ENCODE measurements around the gene ATP6V1G1. TPM values are rescaled to one million over a fixed set of nuclear protein-coding genes. Genes with fewer than 3 reads are reported as not detected.
"Not testable (repeated sequence)": the region's sequence is repeated elsewhere in the genome, so short reads cannot be mapped to it uniquely, and the experiment has no call there.

Gene ATP6V1G1
- total RNA-seq, 1 donor from 2014 or later = 181 TPM

- no peak overlapping the region for H3K4me3 ChIP-seq (ENCODE audit: low read depth, low read length)
- no peak for TF ChIP-seq CTCF (conservative IDR thresholded peaks at IDR 0.05; ENCODE audit: low read depth, low read length)
- no peak for DNase-seq (ENCODE audit: low read depth)
Measured at GRCh38 chr9:114560956-114561355, 26.6 kb upstream of the ATP6V1G1 start.

GRCh38 chr9:114561771-114562170 is 25.8 kb upstream of the ATP6V1G1 start:
- no peak for DNase-seq (ENCODE audit: low read depth)
- TF ChIP-seq CTCF (conservative IDR thresholded peaks at IDR 0.05; ENCODE audit: low read depth, low read length) = no peak
- no peak overlapping the region for H3K4me3 ChIP-seq (ENCODE audit: low read depth, low read length)

- no peak for DNase-seq (ENCODE audit: low read depth)
- TF ChIP-seq CTCF (conservative IDR thresholded peaks at IDR 0.05; ENCODE audit: low read depth, low read length) = no peak
- H3K4me3 ChIP-seq (ENCODE audit: low read depth, low read length) = no peak overlapping the region
Measured at GRCh38 chr9:114565204-114565603, 22.4 kb upstream of the ATP6V1G1 start.

GRCh38 chr9:114570742-114571141 is 16.8 kb upstream of the ATP6V1G1 start:
- no peak overlapping the region for H3K4me3 ChIP-seq (ENCODE audit: low read depth, low read length)
- DNase-seq (ENCODE audit: low read depth) = no peak
- no peak for TF ChIP-seq CTCF (conservative IDR thresholded peaks at IDR 0.05; ENCODE audit: low read depth, low read length)

GRCh38 chr9:114571391-114571790 is 16.2 kb upstream of the ATP6V1G1 start:
- DNase-seq (ENCODE audit: low read depth) = no peak
- no peak for TF ChIP-seq CTCF (conservative IDR thresholded peaks at IDR 0.05; ENCODE audit: low read depth, low read length)
- no peak overlapping the region for H3K4me3 ChIP-seq (ENCODE audit: low read depth, low read length)

GRCh38 chr9:114572199-114572598 is 15.4 kb upstream of the ATP6V1G1 start:
- H3K4me3 ChIP-seq (ENCODE audit: low read depth, low read length) = no peak overlapping the region
- TF ChIP-seq CTCF (conservative IDR thresholded peaks at IDR 0.05; ENCODE audit: low read depth, low read length) = no peak
- DNase-seq (ENCODE audit: low read depth) = no peak

GRCh38 chr9:114574438-114574837 is 13.1 kb upstream of the ATP6V1G1 start:
- DNase-seq (ENCODE audit: low read depth) = no peak
- H3K4me3 ChIP-seq (ENCODE audit: low read depth, low read length) = no peak overlapping the region
- TF ChIP-seq CTCF (conservative IDR thresholded peaks at IDR 0.05; ENCODE audit: low read depth, low read length) = no peak

- H3K4me3 ChIP-seq (ENCODE audit: low read depth, low read length); DNase-seq (ENCODE audit: low read depth): not testable (repeated sequence)
Measured at GRCh38 chr9:114576779-114577178, 10.8 kb upstream of the ATP6V1G1 start.

GRCh38 chr9:114578134-114578533 is 9.4 kb upstream of the ATP6V1G1 start:
- not testable (repeated sequence) for DNase-seq (ENCODE audit: low read depth); H3K4me3 ChIP-seq (ENCODE audit: low read depth, low read length)
